SK-N-SH (cell line): ENCODE results near the gene FGF22.

Experiments
- CHD2 ChIP-seq: fragments of 150-350 bp; IDR thresholded peaks from 2 replicates; pipeline ENCODE4 v1.6.1; 2018; ENCODE audit warnings: low read length; ENCODE audit not compliant: partially characterized antibody
- CTCF ChIP-seq: fragments of 200-600 bp; sonication (generic); IDR thresholded peaks from 2 replicates; pipeline ENCODE4 v1.6.1; 2017; ENCODE audit warnings: antibody characterized with exemption, mild to moderate bottlenecking, moderate library complexity
- MXI1 ChIP-seq: IDR thresholded peaks from 2 replicates; pipeline ENCODE4 v1.6.1; 2012; ENCODE audit warnings: mild to moderate bottlenecking, low read depth, low read length, improper control_type of control experiment
- NRF1 ChIP-seq: IDR thresholded peaks from 2 replicates; pipeline ENCODE4 v1.6.1; 2012; ENCODE audit warnings: low read depth, mild to moderate bottlenecking, low read length
- SIN3A ChIP-seq: IDR thresholded peaks from 2 replicates; pipeline ENCODE4 v1.6.1; 2012; ENCODE audit warnings: low read depth, mild to moderate bottlenecking, low read length, moderate library complexity, borderline replicate concordance
- TAF1 ChIP-seq: IDR thresholded peaks from 2 replicates; pipeline ENCODE4 v1.6.1; 2012; ENCODE audit warnings: low read depth, mild to moderate bottlenecking, low read length, moderate library complexity, borderline replicate concordance
- YY1 ChIP-seq: IDR thresholded peaks from 2 replicates; pipeline ENCODE4 v1.4.0; 2012; ENCODE audit warnings: low read depth, mild to moderate bottlenecking

GRCh38 chr19:644789-645188 is 5.1 kb downstream of the FGF22 start:
- TF ChIP-seq CHD2 (no peak), CTCF (no peak), MXI1 (no peak), TAF1 (no peak), YY1 (no peak), SIN3A (no peak), NRF1 (no peak)
